H9 (cell line): ENCODE results near the gene AIPL1. TPM values are rescaled to one million over a fixed set of nuclear protein-coding genes. Genes with fewer than 3 reads are reported as not detected.

Experiments
- DNase-seq: peaks from one replicate; pipeline ENCODE4 v3.0.0-alpha.2; 2017
- H2AFZ ChIP-seq: one replicate; pipeline ENCODE4 v1.6.1; 2013; ENCODE audit warnings: mild to moderate bottlenecking, low read length, control low read depth, moderate library complexity
- H2AK5ac ChIP-seq: 2 replicates; pipeline ENCODE4 v1.6.1; 2013; ENCODE audit warnings: low read length, control low read depth, mixed read lengths; ENCODE audit not compliant: insufficient read length
- H2BK120ac ChIP-seq: one replicate; pipeline ENCODE4 v1.6.1; 2013; ENCODE audit warnings: low read depth, mild to moderate bottlenecking, low read length, control low read depth, inconsistent platforms; ENCODE audit not compliant: poor library complexity, severe bottlenecking
- H2BK12ac ChIP-seq: 2 replicates; pipeline ENCODE4 v1.6.1; 2013; ENCODE audit warnings: low read length, control low read depth, mixed read lengths, low read depth; ENCODE audit not compliant: insufficient read length
- H2BK15ac ChIP-seq: 2 replicates; pipeline ENCODE4 v1.6.1; 2013; ENCODE audit warnings: low read depth, low read length, control low read depth
- H2BK20ac ChIP-seq: one replicate; pipeline ENCODE4 v1.6.1; 2013; ENCODE audit warnings: low read depth, mild to moderate bottlenecking, low read length, control low read depth, inconsistent platforms; ENCODE audit not compliant: poor library complexity, severe bottlenecking
- H2BK5ac ChIP-seq: 2 replicates; pipeline ENCODE4 v1.6.1; 2013; ENCODE audit warnings: low read length, control low read depth, mixed read lengths; ENCODE audit not compliant: insufficient read length
- H3K14ac ChIP-seq: 2 replicates; pipeline ENCODE4 v1.6.1; 2013; ENCODE audit warnings: low read length, control low read depth; ENCODE audit not compliant: insufficient read depth
- H3K18ac ChIP-seq: 2 replicates; pipeline ENCODE4 v1.6.1; 2013; ENCODE audit warnings: low read depth, mild to moderate bottlenecking, mixed read lengths, low read length, control low read depth; ENCODE audit not compliant: insufficient read length
- H3K23ac ChIP-seq: 2 replicates; pipeline ENCODE4 v1.6.1; 2013; ENCODE audit warnings: low read length, control low read depth, mixed read lengths, low read depth; ENCODE audit not compliant: insufficient read length
- H3K23me2 ChIP-seq: 2 replicates; pipeline ENCODE4 v1.6.1; 2013; ENCODE audit warnings: low read depth, mild to moderate bottlenecking, mixed read lengths, low read length, control low read depth; ENCODE audit not compliant: insufficient read length, poor library complexity, severe bottlenecking
- H3K27ac ChIP-seq: 2 replicates; pipeline ENCODE4 v1.5.1; 2013; ENCODE audit warnings: low read length, control low read depth, mixed read lengths, low read depth; ENCODE audit not compliant: insufficient read length
- H3K27me3 ChIP-seq: 2 replicates; pipeline ENCODE4 v1.6.1; 2013; ENCODE audit warnings: low read length, control low read depth, inconsistent platforms; ENCODE audit not compliant: insufficient read depth
- H3K4ac ChIP-seq: 2 replicates; pipeline ENCODE4 v1.6.1; 2013; ENCODE audit warnings: low read depth, mild to moderate bottlenecking, control low read depth, inconsistent platforms, low read length, moderate library complexity
- H3K4me1 ChIP-seq: 2 replicates; pipeline ENCODE4 v1.6.1; 2013; ENCODE audit warnings: low read length, control low read depth, inconsistent platforms; ENCODE audit not compliant: insufficient read depth
- H3K4me2 ChIP-seq: 2 replicates; pipeline ENCODE4 v1.6.1; 2013; ENCODE audit warnings: low read length, control low read depth, mixed read lengths; ENCODE audit not compliant: insufficient read length, insufficient read depth
- H3K56ac ChIP-seq: 2 replicates; pipeline ENCODE4 v1.6.1; 2013; ENCODE audit warnings: low read depth, mild to moderate bottlenecking, mixed read lengths, low read length, control low read depth; ENCODE audit not compliant: insufficient read length
- H3K79me1 ChIP-seq: 2 replicates; pipeline ENCODE4 v1.6.1; 2013; ENCODE audit warnings: low read depth, mild to moderate bottlenecking, moderate library complexity, low read length, control low read depth, inconsistent platforms; ENCODE audit not compliant: insufficient read depth, poor library complexity, severe bottlenecking
- H3K79me2 ChIP-seq: 2 replicates; pipeline ENCODE4 v1.6.1; 2013; ENCODE audit warnings: low read length, control low read depth, inconsistent platforms; ENCODE audit not compliant: insufficient read depth
- H3K9ac ChIP-seq: 2 replicates; pipeline ENCODE4 v1.6.1; 2013; ENCODE audit warnings: low read length, control low read depth, mixed read lengths; ENCODE audit not compliant: insufficient read length; ENCODE audit errors: extremely low read depth
- H3K9me3 ChIP-seq: one replicate; pipeline ENCODE4 v1.6.1; 2013; ENCODE audit warnings: low read depth, low read length, inconsistent platforms; ENCODE audit not compliant: control insufficient read depth
- H3T11ph ChIP-seq: one replicate; pipeline ENCODE4 v1.6.1; 2013; ENCODE audit warnings: mild to moderate bottlenecking, low read length, control low read depth, inconsistent platforms
- H4K20me1 ChIP-seq: one replicate; pipeline ENCODE4 v1.6.1; 2013; ENCODE audit not compliant: control insufficient read depth, insufficient read length, insufficient read depth
- H4K5ac ChIP-seq: 2 replicates; pipeline ENCODE4 v1.6.1; 2013; ENCODE audit warnings: low read depth, mild to moderate bottlenecking, mixed read lengths, low read length, control low read depth; ENCODE audit not compliant: insufficient read length
- H4K8ac ChIP-seq: replicated peaks from 2 replicates; pipeline ENCODE4 v1.6.1; 2013; ENCODE audit warnings: low read length, control low read depth, mixed read lengths, low read depth; ENCODE audit not compliant: insufficient read length
- H4K91ac ChIP-seq: 2 replicates; pipeline ENCODE4 v1.6.1; 2013; ENCODE audit warnings: low read depth, mild to moderate bottlenecking, moderate library complexity, mixed read lengths, low read length, control low read depth; ENCODE audit not compliant: insufficient read length
- H3K27ac Mint-ChIP-seq, 3 experiments: 2 replicates in 2 of 3; 3 replicates in 1 of 3; pipeline ENCODE4 v1.8.0; 2020 to 2021; ENCODE audit warnings: mixed read lengths in 3 of 3, mild to moderate bottlenecking in 1 of 3, moderate library complexity in 1 of 3
- H3K27me3 Mint-ChIP-seq: 2 replicates; pipeline ENCODE4 v1.8.0; 2021; ENCODE audit warnings: low read depth, mild to moderate bottlenecking, moderate library complexity, mixed read lengths
- H3K36me3 Mint-ChIP-seq, 3 experiments: 2 replicates in 2 of 3; 3 replicates in 1 of 3; pipeline ENCODE4 v1.8.0; 2020 to 2021; ENCODE audit warnings: low read depth in 3 of 3, mixed read lengths in 3 of 3; ENCODE audit not compliant: insufficient read depth in 1 of 3
- H3K4me1 Mint-ChIP-seq, 2 experiments: 2 replicates each; pipeline ENCODE4 v1.8.0; 2020; ENCODE audit warnings: mixed read lengths in 2 of 2
- H3K4me3 Mint-ChIP-seq, 2 experiments: 2 replicates in 1 of 2; 3 replicates in 1 of 2; pipeline ENCODE4 v1.8.0; 2020 to 2021; ENCODE audit warnings: mild to moderate bottlenecking in 2 of 2, mixed read lengths in 2 of 2, moderate library complexity in 1 of 2
- H3K9me3 Mint-ChIP-seq, 2 experiments: 2 replicates in 1 of 2; 3 replicates in 1 of 2; pipeline ENCODE4 v1.8.0; 2020; ENCODE audit warnings: mild to moderate bottlenecking in 2 of 2, mixed read lengths in 2 of 2, moderate library complexity in 1 of 2
- WGBS: extraction: QIAGEN DNeasy Blood & Tissue Kit; methylation state at CpG from one replicate; pipeline ENCODE4 v1.1.7; 2013; ENCODE audit warnings: missing lambda C conversion rate, low lambda C conversion rate, mixed read lengths; ENCODE audit not compliant: insufficient read length; ENCODE audit errors: extremely low coverage; 5-methylcytosine and 5-hydroxymethylcytosine counted together
- total RNA-seq: library from RNA; stranded (reverse); gene quantifications from 2 replicates; pipeline ENCODE4 v1.2.1, GENCODE V29; 2021
- TF ChIP-seq, protein P1 (sequence below): fragments of 200-600 bp; sonication (generic); conservative IDR thresholded peaks from 3 replicates; pipeline ENCODE4 v1.8.0; 2021; ENCODE audit warnings: antibody characterized with exemption, mild to moderate bottlenecking

Gene AIPL1
- total RNA-seq, 1 experiment from 2014 or later = 0.57 TPM

DNA sequence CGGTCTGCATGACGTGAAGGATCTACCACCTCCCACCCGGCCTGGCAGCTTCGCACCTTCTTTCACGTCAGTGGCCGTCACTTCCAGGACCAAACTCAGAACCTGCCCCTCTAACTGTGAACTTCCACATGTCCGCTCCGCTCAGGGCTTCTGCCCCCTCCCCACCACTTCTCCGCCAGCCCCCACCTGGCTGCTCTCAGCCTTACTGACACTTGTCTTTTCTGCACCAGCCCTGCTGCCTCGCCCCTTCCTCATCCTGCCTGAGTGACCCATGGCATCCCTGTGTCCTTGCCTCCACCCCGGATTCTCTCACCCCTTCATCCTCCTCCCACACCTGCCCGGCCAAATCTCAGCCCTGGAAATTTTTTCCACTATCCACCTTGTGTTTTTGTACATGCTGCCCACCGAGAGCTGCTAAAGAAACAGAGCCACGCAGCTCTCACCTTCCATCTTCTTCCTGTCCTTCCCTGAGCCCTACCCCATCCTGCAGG is 23.6 kb upstream of the AIPL1 start:
- H3K23ac ChIP-seq = no peak overlapping the region
- H3K4me3 Mint-ChIP-seq = no peak overlapping the region
- H3K9ac ChIP-seq = no peak overlapping the region
- no CpG with 5 or more reads among the region's 14 CpGs for WGBS
- H3K79me1 ChIP-seq = no peaks in the 10 kb centered on the region
- no peak overlapping the region for H3K27ac Mint-ChIP-seq
- H4K8ac ChIP-seq = no peak overlapping the region
- no peak overlapping the region for H2BK12ac ChIP-seq
- H2AFZ ChIP-seq = no peak overlapping the region
- no peak overlapping the region for H2AK5ac ChIP-seq
- H3K27me3 ChIP-seq = no peaks in the 10 kb centered on the region
- peaks cover 0 to 1% (median 0%) of the 10 kb centered on the region in 3 experiments; a peak in 1 of 7 replicates for H3K36me3 Mint-ChIP-seq
- DNase-seq = no peak
- no peak overlapping the region for H2BK20ac ChIP-seq
- peaks cover 5% of the 10 kb centered on the region for H3K23me2 ChIP-seq
- no peaks in the 10 kb centered on the region for H4K20me1 ChIP-seq
- no peak overlapping the region for H2BK120ac ChIP-seq
- no peak overlapping the region for H4K91ac ChIP-seq
- H2BK15ac ChIP-seq = no peak overlapping the region
- no peak overlapping the region for H3K27ac ChIP-seq
- H3K27me3 Mint-ChIP-seq = peaks cover 3% of the 10 kb centered on the region
- H3K18ac ChIP-seq = no peak overlapping the region
- no peak overlapping the region for H3K4ac ChIP-seq
- H4K5ac ChIP-seq = no peak overlapping the region
- no peaks in the 10 kb centered on the region for H3K9me3 ChIP-seq
- H3K14ac ChIP-seq = peak overlapping the region; percentile 8; the same call in 1 of the 2 replicates
- no peak overlapping the region for H3T11ph ChIP-seq
- no peak overlapping the region for H2BK5ac ChIP-seq
- H3K4me1 Mint-ChIP-seq = peaks cover 42 to 46% of the 10 kb centered on the region in 2 experiments
- no peak overlapping the region for H3K4me2 ChIP-seq
- H3K56ac ChIP-seq = no peak overlapping the region
- H3K9me3 Mint-ChIP-seq = no peaks in the 10 kb centered on the region; a peak in 1 of 5 replicates
- TF ChIP-seq, protein P1, sequence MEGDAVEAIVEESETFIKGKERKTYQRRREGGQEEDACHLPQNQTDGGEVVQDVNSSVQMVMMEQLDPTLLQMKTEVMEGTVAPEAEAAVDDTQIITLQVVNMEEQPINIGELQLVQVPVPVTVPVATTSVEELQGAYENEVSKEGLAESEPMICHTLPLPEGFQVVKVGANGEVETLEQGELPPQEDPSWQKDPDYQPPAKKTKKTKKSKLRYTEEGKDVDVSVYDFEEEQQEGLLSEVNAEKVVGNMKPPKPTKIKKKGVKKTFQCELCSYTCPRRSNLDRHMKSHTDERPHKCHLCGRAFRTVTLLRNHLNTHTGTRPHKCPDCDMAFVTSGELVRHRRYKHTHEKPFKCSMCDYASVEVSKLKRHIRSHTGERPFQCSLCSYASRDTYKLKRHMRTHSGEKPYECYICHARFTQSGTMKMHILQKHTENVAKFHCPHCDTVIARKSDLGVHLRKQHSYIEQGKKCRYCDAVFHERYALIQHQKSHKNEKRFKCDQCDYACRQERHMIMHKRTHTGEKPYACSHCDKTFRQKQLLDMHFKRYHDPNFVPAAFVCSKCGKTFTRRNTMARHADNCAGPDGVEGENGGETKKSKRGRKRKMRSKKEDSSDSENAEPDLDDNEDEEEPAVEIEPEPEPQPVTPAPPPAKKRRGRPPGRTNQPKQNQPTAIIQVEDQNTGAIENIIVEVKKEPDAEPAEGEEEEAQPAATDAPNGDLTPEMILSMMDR = no peak
- peaks cover 15% of the 10 kb centered on the region; the same call in 1 of the 2 replicates for H3K4me1 ChIP-seq
- no peaks in the 10 kb centered on the region for H3K79me2 ChIP-seq
